Omental fat pad (tissue), 4 donors: ENCODE data around the gene ANKRD30A. TPM values are rescaled to one million over a fixed set of nuclear protein-coding genes. Genes with fewer than 3 reads are reported as not detected.
A peak's percentile ranks its signal among the peaks of the same experiment; 100 is the strongest.

Experiments
- ATAC-seq: fragments of 150-250 bp; one replicate; pipeline ENCODE4 v1.9.1; 2016; ENCODE audit warnings: mild to moderate bottlenecking, moderate library complexity; ENCODE audit not compliant: low FRiP score
- DNase-seq: peaks from one replicate; pipeline ENCODE4 v3.0.0-alpha.2; 2019; ENCODE audit warnings: low spot score
- CTCF ChIP-seq, 3 donors: fragments of 450-650 bp; IDR thresholded peaks; one replicate each; pipeline ENCODE4 v1.5.1; 2016 to 2017; ENCODE audit warnings: antibody characterized with exemption in 3 of 3, mild to moderate bottlenecking in 3 of 3, moderate library complexity in 2 of 3
- total RNA-seq, 4 donors: library from RNA; depleted of rRNA; stranded (reverse); fragments of >200 nt; gene quantifications; one replicate each; pipeline ENCODE4 v1.1.0, GENCODE V29; 2016

Gene ANKRD30A
- total RNA-seq, 4 donors from 2014 or later, result 0.65 to 1.9 (median 1.1) TPM

DNA sequence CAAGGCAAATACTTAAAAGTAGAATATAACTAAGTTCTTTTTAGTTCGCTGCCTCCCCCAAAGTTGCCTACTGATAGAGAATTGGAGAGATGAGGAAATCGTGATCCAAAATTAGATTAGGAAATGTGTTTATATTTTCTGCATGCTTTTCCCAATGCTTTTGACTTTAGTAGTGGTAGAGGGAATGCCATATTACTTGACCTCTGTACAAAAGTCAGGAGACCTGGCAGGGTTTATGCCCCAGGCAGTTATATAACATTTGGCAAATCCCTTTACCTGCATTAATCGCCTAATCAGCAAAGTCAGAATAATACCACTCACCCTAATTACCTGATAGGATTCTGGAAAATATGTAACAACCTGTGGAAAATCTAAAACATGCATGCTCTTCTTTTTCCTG, 142.9 kb downstream of the ANKRD30A start:
- TF ChIP-seq CTCF (IDR thresholded peaks at IDR 0.05), result no peak
- DNase-seq (no peak), ATAC-seq (no peak)

DNA sequence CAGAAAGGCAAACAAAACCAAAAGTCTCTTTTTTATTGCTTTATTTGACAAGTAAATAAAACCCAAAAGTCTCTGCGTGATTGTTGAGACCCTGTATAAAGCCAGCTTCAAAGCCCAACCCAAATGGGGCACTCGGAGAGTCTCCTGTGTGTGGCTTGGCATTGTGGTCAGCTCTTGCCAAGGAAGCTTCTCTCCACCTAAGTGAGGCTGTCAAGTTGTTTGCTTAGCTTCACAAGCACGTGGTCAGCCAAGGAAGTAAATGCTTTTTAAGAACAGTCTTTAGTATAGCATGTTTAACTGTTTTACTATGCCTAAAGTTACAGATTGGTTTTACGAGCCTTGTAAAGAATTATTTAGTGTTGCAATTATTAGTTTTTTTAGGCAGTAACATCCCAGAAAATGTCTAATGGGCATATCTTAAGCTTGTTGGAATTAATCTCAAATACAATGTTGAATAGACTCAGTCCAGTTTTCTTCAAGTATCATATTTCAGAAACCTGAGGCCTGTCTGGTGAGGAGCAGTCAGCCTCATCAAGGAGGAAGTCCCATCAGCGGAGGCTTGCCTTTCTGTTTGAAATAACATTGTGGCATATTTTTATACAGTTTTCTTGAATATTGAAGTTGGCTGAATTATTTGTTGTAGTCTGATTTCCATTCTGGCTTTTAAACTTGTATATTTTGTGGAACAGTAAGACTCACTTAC, 144.3 kb downstream of the ANKRD30A start:
- TF ChIP-seq CTCF (IDR thresholded peaks at IDR 0.05), result no peak
- ATAC-seq, result no peak
- no peak for DNase-seq

- no peak for TF ChIP-seq CTCF (IDR thresholded peaks at IDR 0.05)
- ATAC-seq, result no peak
- no peak for DNase-seq
These were observed 149.9 kb downstream of the ANKRD30A start for GRCh38 chr10:37275216-37275777.

GRCh38 chr10:37285063-37285462, 159.7 kb downstream of the ANKRD30A start:
- ATAC-seq (no peak), DNase-seq (no peak)
- no peak for TF ChIP-seq CTCF (IDR thresholded peaks at IDR 0.05)

GRCh38 chr10:37289833-37290464, 164.6 kb downstream of the ANKRD30A start:
- TF ChIP-seq CTCF (IDR thresholded peaks at IDR 0.05), result no peak
- ATAC-seq, result peak; percentile 54
- DNase-seq, result no peak

DNA sequence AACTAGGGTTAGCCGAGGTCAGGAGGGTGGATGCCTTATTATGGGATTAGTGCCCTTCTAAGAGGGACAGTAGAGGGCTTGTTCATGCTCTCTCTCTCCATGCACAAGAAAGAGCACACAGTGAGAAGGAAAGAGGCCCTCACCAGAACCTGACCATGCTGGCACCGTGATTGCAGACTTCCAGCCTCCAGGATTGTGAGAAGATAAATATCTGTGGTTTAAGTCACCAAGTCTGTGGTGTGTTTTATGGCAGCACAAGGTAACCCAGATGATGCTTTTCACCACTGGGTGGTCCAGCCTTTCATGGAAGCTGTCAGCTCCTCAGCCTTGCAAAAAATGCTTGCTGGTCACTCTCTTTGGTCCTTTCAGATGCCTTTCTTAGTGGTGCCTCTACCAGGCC, 175.9 kb downstream of the ANKRD30A start:
- DNase-seq (no peak), ATAC-seq (no peak)
- TF ChIP-seq CTCF (IDR thresholded peaks at IDR 0.05), result no peak

GRCh38 chr10:37304036-37304435, 178.6 kb downstream of the ANKRD30A start:
- DNase-seq, result no peak
- TF ChIP-seq CTCF (IDR thresholded peaks at IDR 0.05), result no peak
- no peak for ATAC-seq
